Measurements from ENCODE around the gene FAM222A.

FAM222A gene

GRCh38 chr12:109698820-109699219, 14.8 kb upstream of the FAM222A start:
- no peak for FAIRE-seq
- no peak for DNase-seq (ENCODE audit: insufficient read length, low spot score)
- TF ChIP-seq CTCF (IDR thresholded peaks at IDR 0.05; ENCODE audit: insufficient read depth, missing control alignments): no peak

- no peak for DNase-seq (ENCODE audit: insufficient read length, low spot score)
- no peak for TF ChIP-seq CTCF (IDR thresholded peaks at IDR 0.05; ENCODE audit: insufficient read depth, missing control alignments)
- no peak for FAIRE-seq
These were observed 12.6 kb upstream of the FAM222A start for GRCh38 chr12:109701064-109701463.

- DNase-seq (ENCODE audit: insufficient read length, low spot score) (no peak), FAIRE-seq (no peak)
- TF ChIP-seq CTCF (IDR thresholded peaks at IDR 0.05; ENCODE audit: insufficient read depth, missing control alignments): no peak
These were observed 11.3 kb upstream of the FAM222A start for GRCh38 chr12:109702111-109702841.

- DNase-seq (ENCODE audit: insufficient read length, low spot score): no peak
- FAIRE-seq: no peak
- no peak for TF ChIP-seq CTCF (IDR thresholded peaks at IDR 0.05; ENCODE audit: insufficient read depth, missing control alignments)
These were observed 9.9 kb upstream of the FAM222A start for GRCh38 chr12:109703684-109704083.

DNA sequence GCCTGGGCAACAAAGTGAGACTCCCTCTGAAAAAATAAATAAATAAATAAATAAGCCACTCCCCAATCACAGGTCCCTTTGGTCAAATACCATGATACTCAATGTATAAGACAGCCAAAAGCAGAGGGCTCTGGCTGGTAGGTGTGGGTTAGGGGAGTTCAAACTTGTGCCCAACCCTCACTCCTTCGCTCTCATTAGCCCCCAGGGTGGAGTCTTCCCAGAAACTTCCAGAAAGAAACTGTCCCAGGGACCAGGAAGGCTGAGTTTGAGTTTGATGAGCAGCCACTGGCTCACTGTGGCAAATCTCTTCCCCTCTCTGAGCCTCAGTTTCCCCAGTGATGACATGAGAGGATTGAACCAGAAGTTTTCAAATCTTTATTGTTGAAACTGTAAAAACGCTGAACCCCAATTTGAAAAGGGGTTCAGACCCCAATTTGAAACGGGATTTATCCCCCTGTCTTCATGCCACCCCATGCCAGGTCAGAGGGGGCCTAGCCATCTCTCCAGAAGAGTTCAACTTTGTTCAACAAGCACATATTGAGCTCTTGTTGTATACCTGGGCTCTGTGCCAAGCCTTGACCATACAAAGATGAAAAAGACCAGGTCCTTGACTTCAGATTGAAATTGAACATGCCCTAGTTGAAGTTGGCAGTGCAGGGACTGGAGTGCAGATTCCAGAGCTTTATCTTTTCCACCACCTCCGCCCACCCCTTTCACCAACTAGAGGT, 9.1 kb upstream of the FAM222A start:
- DNase-seq (ENCODE audit: insufficient read length, low spot score) (no peak), FAIRE-seq (no peak)
- no peak for TF ChIP-seq CTCF (IDR thresholded peaks at IDR 0.05; ENCODE audit: insufficient read depth, missing control alignments)

GRCh38 chr12:109705291-109705690, 8.3 kb upstream of the FAM222A start:
- FAIRE-seq (no peak), DNase-seq (ENCODE audit: insufficient read length, low spot score) (no peak)
- TF ChIP-seq CTCF (IDR thresholded peaks at IDR 0.05; ENCODE audit: insufficient read depth, missing control alignments): no peak

DNA sequence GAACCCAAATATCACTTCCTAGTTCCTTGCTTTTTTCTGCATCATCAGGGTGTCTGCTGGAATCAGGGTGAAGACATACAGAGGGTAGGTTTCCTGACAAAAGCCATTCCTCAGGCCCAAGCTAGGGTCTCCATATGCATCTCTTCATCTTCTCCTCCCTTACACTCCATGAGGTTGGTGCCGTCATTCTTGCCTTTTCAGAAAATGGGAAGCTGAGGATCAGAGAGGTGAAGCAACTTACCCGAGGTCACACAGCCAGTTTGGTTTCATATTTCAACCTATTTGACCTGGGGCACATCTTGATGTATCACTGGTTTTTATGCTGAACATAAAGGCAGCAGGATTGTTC, 7.3 kb upstream of the FAM222A start:
- TF ChIP-seq CTCF (IDR thresholded peaks at IDR 0.05; ENCODE audit: insufficient read depth, missing control alignments): no peak
- no peak for FAIRE-seq
- no peak for DNase-seq (ENCODE audit: insufficient read length, low spot score)
